Vagina (tissue), 2 donors: Measurements from ENCODE around the gene KLHL29. TPM values are rescaled to one million over a fixed set of nuclear protein-coding genes. Genes with fewer than 3 reads are reported as not detected.

ENCODE experiments used
- DNase-seq, 2 donors: peaks; one replicate each; pipeline ENCODE4 v3.0.0-alpha.2; 2017; ENCODE audit errors: extremely low spot score in 2 of 2
- H3K27ac ChIP-seq: fragments of 200-600 bp; sonication (generic); one replicate; pipeline ENCODE4 v1.5.1; 2019
- H3K27me3 ChIP-seq: fragments of 200-600 bp; sonication (generic); one replicate; pipeline ENCODE4 v1.5.1; 2019
- H3K36me3 ChIP-seq, 2 donors: fragments of 200-600 bp; sonication (generic); one replicate each; pipeline ENCODE4 v1.5.1; 2017 to 2019
- H3K4me1 ChIP-seq: fragments of 200-600 bp; sonication (generic); one replicate; pipeline ENCODE4 v1.5.1; 2019
- H3K4me3 ChIP-seq, 2 donors: fragments of 200-600 bp; sonication (generic); 1 replicate in 1 of 2; 2 replicates in 1 of 2; pipeline ENCODE4 v1.5.1; 2016 to 2019
- H3K9me3 ChIP-seq: fragments of 200-600 bp; sonication (generic); one replicate; pipeline ENCODE4 v1.5.1; 2019
- POLR2A ChIP-seq, 2 donors: fragments of 450-650 bp; IDR thresholded peaks; one replicate each; pipeline ENCODE4 v1.6.1; 2017; ENCODE audit warnings: antibody characterized with exemption in 2 of 2, mild to moderate bottlenecking in 2 of 2, moderate library complexity in 2 of 2
- POLR2AphosphoS5 ChIP-seq, 2 donors: sonication (generic); formaldehyde crosslinking; IDR thresholded peaks; one replicate each; pipeline ENCODE4 v1.9.0; 2017; ENCODE audit warnings: antibody characterized with exemption in 2 of 2, mild to moderate bottlenecking in 2 of 2, low read depth in 1 of 2; ENCODE audit not compliant: insufficient read depth in 1 of 2
- intact Hi-C: fragments of 100-400 bp; cut with DNase I; formaldehyde crosslinking; loops from one replicate; pipeline ENCODE4 v1.15.1; 2023
- total RNA-seq: library from RNA; depleted of rRNA; stranded (reverse); fragments of >200 nt; gene quantifications from one replicate; pipeline ENCODE4 v1.2.3, GENCODE V29; 2016
- TF ChIP-seq, protein P1 (sequence below), 3 experiments: fragments of 450-650 bp in 2 of 3; fragments of 200-600 bp in 1 of 3; sonication (generic) in 1 of 3; IDR thresholded peaks; one replicate each; pipeline ENCODE4 v1.5.1; 2017 to 2019; ENCODE audit warnings: antibody characterized with exemption in 3 of 3, mild to moderate bottlenecking in 2 of 3, moderate library complexity in 2 of 3

Gene KLHL29
- total RNA-seq, 1 donor from 2014 or later = 19.4 TPM

DNA sequence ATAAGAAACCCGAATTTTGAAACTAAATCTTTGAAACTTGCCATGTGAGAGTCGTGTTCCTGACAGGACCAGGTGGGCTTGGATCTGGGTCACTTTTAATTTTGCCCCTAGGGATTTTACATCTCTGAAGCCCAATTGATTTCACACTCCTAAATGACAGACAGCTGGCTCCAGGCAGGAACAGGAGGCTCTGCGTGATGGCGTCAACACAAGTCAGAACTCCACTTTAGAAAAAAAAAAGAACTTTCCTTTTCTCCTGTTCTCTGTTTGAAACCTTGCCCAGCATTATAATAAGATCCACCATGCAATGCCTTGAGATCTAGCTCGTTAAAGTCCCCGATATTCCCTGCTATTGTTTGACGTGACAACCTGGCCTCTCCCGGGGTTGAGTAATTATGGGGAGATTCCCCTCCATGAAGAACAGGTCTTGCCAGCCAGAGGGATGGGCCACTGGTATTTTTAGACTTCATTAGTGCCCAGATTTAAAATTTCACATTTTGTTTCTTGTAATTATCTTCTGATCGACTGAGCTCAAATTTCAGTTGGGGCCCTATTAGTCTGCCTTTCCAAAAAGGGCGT lies 260.3 kb downstream of the KLHL29 start:
- H3K36me3 ChIP-seq = no peaks in the 10 kb centered on the region
- intact Hi-C loops = no loop called here
- TF ChIP-seq POLR2A (IDR thresholded peaks at IDR 0.05) (no peak), POLR2AphosphoS5 (IDR thresholded peaks at IDR 0.05; ENCODE audit: insufficient read depth in 1 of 2, low read depth in 1 of 2) (peak in 1 of 2 donors; percentile 78)
- TF ChIP-seq, protein P1, sequence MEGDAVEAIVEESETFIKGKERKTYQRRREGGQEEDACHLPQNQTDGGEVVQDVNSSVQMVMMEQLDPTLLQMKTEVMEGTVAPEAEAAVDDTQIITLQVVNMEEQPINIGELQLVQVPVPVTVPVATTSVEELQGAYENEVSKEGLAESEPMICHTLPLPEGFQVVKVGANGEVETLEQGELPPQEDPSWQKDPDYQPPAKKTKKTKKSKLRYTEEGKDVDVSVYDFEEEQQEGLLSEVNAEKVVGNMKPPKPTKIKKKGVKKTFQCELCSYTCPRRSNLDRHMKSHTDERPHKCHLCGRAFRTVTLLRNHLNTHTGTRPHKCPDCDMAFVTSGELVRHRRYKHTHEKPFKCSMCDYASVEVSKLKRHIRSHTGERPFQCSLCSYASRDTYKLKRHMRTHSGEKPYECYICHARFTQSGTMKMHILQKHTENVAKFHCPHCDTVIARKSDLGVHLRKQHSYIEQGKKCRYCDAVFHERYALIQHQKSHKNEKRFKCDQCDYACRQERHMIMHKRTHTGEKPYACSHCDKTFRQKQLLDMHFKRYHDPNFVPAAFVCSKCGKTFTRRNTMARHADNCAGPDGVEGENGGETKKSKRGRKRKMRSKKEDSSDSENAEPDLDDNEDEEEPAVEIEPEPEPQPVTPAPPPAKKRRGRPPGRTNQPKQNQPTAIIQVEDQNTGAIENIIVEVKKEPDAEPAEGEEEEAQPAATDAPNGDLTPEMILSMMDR (IDR thresholded peaks at IDR 0.05) = no peak
- H3K27me3 ChIP-seq = no peaks in the 10 kb centered on the region
- H3K9me3 ChIP-seq = no peaks in the 10 kb centered on the region
- H3K4me3 ChIP-seq = no peak overlapping the region
- DNase-seq = no peak
- H3K4me1 ChIP-seq = peaks cover 8% of the 10 kb centered on the region
- no peak overlapping the region for H3K27ac ChIP-seq

DNA sequence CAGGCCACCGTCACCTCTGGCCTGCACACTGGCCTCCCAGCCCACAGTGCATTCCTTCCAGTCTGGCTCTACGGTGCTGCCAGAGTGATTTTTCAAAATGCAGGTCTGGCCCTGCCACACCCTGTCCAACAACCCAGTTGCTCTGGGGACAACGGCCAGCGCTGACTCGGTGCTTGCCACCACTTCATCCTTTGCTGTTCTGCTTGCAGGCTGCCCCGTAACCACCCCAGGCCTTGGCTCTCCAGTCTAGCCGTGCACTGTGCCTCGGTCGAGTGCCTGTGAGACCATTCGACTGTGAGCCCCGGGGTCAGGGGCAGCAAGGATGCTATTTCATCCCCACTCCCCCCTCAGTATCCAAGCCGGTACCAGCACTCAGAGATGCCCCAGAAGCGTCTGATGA lies 262.6 kb downstream of the KLHL29 start:
- no peaks in the 10 kb centered on the region for H3K36me3 ChIP-seq
- DNase-seq = no peak
- H3K4me3 ChIP-seq = no peak overlapping the region
- no peaks in the 10 kb centered on the region for H3K27me3 ChIP-seq
- no peak overlapping the region for H3K27ac ChIP-seq
- peaks cover 8% of the 10 kb centered on the region for H3K4me1 ChIP-seq
- intact Hi-C loops = no loop called here
- TF ChIP-seq POLR2A (IDR thresholded peaks at IDR 0.05) = no peak
- no peak for TF ChIP-seq POLR2AphosphoS5 (IDR thresholded peaks at IDR 0.05; ENCODE audit: insufficient read depth in 1 of 2, low read depth in 1 of 2)
- TF ChIP-seq, protein P1 (IDR thresholded peaks at IDR 0.05) = no peak
- no peaks in the 10 kb centered on the region for H3K9me3 ChIP-seq

DNA sequence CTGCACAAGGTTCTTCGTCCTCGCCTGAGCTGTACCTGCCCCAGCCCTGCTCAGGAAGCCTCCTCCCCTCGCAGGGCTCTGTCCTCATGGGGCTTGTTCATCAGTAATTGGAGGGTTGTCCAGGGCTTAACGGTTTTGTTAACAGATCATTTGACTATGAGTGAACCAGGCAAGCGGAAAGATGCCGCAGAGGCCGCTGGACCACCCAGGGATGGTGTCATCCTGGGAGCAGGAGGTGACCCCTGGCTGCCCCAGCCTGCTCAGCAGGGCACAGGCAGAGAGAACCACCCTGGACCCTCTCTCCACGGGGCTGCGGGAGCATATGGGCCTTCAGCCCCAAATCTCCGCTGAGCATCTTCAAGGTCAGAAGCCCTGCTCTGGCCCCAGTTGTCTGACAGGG lies 264.3 kb downstream of the KLHL29 start:
- H3K36me3 ChIP-seq = no peaks in the 10 kb centered on the region
- peaks cover 8% of the 10 kb centered on the region for H3K4me1 ChIP-seq
- intact Hi-C loops = no loop called here
- no peak overlapping the region for H3K4me3 ChIP-seq
- no peak for DNase-seq
- H3K9me3 ChIP-seq = no peaks in the 10 kb centered on the region
- TF ChIP-seq POLR2AphosphoS5 (IDR thresholded peaks at IDR 0.05; ENCODE audit: insufficient read depth in 1 of 2, low read depth in 1 of 2) (no peak), POLR2A (IDR thresholded peaks at IDR 0.05) (no peak)
- H3K27ac ChIP-seq = no peak overlapping the region
- no peaks in the 10 kb centered on the region for H3K27me3 ChIP-seq

DNA sequence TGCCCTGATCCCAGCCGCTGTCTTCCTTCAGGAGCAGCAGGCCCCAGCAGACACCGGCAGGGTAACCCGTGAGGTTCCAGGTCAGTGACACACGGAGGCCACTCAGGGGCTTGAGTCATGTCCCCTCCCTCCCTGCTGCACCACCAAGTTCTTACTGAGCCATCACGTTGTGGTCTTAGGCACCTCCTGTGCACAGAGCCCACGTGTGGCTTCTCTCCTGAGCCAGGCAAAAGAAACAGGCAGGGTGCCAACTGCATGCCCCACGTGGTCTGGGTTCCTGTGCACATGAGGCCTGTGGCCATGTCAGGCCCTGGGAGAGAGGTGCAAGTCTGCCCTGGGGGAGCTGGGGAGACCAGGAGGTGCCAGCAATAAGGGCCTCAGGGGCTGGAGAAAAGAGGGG lies 264.8 kb downstream of the KLHL29 start:
- Histone ChIP-seq H3K4me1 (peaks cover 4% of the 10 kb centered on the region), H3K9me3 (no peaks in the 10 kb centered on the region), H3K36me3 (no peaks in the 10 kb centered on the region), H3K27ac (no peak overlapping the region), H3K27me3 (no peaks in the 10 kb centered on the region), H3K4me3 (no peak overlapping the region)
- DNase-seq = no peak
- TF ChIP-seq POLR2AphosphoS5 (IDR thresholded peaks at IDR 0.05; ENCODE audit: insufficient read depth in 1 of 2, low read depth in 1 of 2) (no peak), POLR2A (IDR thresholded peaks at IDR 0.05) (no peak)
- TF ChIP-seq, protein P1 (IDR thresholded peaks at IDR 0.05) = no peak
- intact Hi-C loops = no loop called here

DNA sequence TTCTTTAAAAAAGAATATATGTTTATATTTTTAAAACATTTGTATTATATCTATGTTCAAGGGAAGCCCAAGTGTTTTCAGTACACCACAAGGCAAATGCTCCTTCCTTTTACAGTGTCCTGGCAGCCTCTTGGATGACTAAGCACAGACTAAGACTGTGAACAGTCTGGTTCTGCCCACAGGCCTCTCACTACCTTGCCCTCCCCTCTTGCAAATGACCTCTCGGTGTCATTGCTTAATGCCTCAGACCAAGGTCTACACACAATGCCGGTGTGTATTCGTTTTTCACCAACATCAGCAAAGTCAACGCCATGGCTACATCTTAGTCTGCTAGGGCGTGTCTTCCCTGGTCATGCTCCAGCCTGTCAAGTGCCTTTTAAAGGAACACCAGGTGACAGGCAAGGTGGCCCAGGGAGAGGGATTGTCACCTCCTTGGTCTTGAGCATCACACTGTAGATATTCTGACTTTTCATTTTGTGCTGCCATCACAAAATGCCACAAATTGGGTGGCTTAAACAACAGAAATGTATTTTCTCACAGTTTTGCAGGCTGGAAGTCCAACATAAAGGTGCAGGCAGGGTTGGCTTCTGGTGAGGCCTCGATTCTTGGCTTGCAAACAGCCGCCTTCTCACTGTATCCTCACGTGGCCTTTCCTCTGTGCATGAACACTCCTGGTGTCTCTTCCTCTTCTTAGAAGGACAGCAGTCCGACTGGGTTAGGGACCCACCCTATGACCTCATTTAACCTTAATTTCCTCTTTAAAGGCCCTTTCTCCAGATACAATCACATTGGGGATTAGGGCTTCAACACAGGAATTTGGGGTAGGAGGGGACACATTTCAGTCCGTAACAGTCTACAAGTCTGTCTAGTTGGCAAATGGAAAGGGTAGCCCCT lies 266.5 kb downstream of the KLHL29 start:
- H3K4me1 ChIP-seq = no peaks in the 10 kb centered on the region
- H3K9me3 ChIP-seq = no peaks in the 10 kb centered on the region
- TF ChIP-seq POLR2AphosphoS5 (IDR thresholded peaks at IDR 0.05; ENCODE audit: insufficient read depth in 1 of 2, low read depth in 1 of 2) (no peak), POLR2A (IDR thresholded peaks at IDR 0.05) (no peak)
- TF ChIP-seq, protein P1 (IDR thresholded peaks at IDR 0.05) = no peak
- DNase-seq = no peak
- H3K27ac ChIP-seq = no peak overlapping the region
- intact Hi-C loops = no loop called here
- H3K4me3 ChIP-seq = no peak overlapping the region
- H3K27me3 ChIP-seq = no peaks in the 10 kb centered on the region
- H3K36me3 ChIP-seq = no peaks in the 10 kb centered on the region
